Smooth muscle cell of the brain vasculature (primary cell): Measurements from ENCODE around the gene RBM4B.
A peak's percentile ranks its signal among the peaks of the same experiment; 100 is the strongest.
"Not testable (repeated sequence)": the region's sequence is repeated elsewhere in the genome, so short reads cannot be mapped to it uniquely, and the experiment has no call there.

ENCODE experiments used
- DNase-seq: peaks from one replicate; pipeline ENCODE4 v3.0.0-alpha.2; 2012; ENCODE audit warnings: low read depth, low spot score

The RBM4B gene

GRCh38 chr11:66641834-66642233, 35.9 kb downstream of the RBM4B start:
- no peak for DNase-seq

- not testable (repeated sequence) for DNase-seq
These were observed 37.8 kb downstream of the RBM4B start for GRCh38 chr11:66639814-66640340.

GRCh38 chr11:66639066-66639813, 38.4 kb downstream of the RBM4B start:
- DNase-seq = peak; percentile 7

- DNase-seq = peak; percentile 100
These were observed 39.3 kb downstream of the RBM4B start, which contains the start of gene RBM4 for GRCh38 chr11:66638177-66639065. Gene RBM4, plus strand, starts transcription at chr11:66638703. Its CDS starts 1,009 bp downstream, at chr11:66639712.

GRCh38 chr11:66637557-66638176, 40.0 kb downstream of the RBM4B start:
- no peak for DNase-seq

GRCh38 chr11:66636411-66636810, 41.3 kb downstream of the RBM4B start:
- no peak for DNase-seq

GRCh38 chr11:66632952-66633351, 44.7 kb downstream of the RBM4B start:
- no peak for DNase-seq

- no peak for DNase-seq
These were observed 45.8 kb downstream of the RBM4B start for GRCh38 chr11:66631883-66632282.

- no peak for DNase-seq
These were observed 48.3 kb downstream of the RBM4B start for GRCh38 chr11:66629356-66629755.

GRCh38 chr11:66628061-66628603, 49.6 kb downstream of the RBM4B start:
- DNase-seq = no peak

- DNase-seq = no peak
These were observed 50.8 kb downstream of the RBM4B start for GRCh38 chr11:66626926-66627325.

GRCh38 chr11:66626382-66626781, 51.3 kb downstream of the RBM4B start:
- DNase-seq = no peak

- no peak for DNase-seq
These were observed 51.9 kb downstream of the RBM4B start for GRCh38 chr11:66625752-66626149.

- DNase-seq = no peak
These were observed 52.5 kb downstream of the RBM4B start for GRCh38 chr11:66625041-66625751.

- no peak for DNase-seq
These were observed 53.2 kb downstream of the RBM4B start for GRCh38 chr11:66624450-66624849.

- DNase-seq = no peak
These were observed 58.6 kb downstream of the RBM4B start for GRCh38 chr11:66619080-66619554.

GRCh38 chr11:66617155-66617834, 60.4 kb downstream of the RBM4B start:
- DNase-seq = no peak

GRCh38 chr11:66616379-66617154, 61.1 kb downstream of the RBM4B start, which contains the start of gene RBM14:
Gene RBM14, plus strand, starts transcription at chr11:66616630. Its CDS starts 91 bp downstream, at chr11:66616721.
- DNase-seq = peak; percentile 98
